HepG2 (cell line): ENCODE measurements around the gene SPATA12. TPM values are rescaled to one million over a fixed set of nuclear protein-coding genes. Genes with fewer than 3 reads are reported as not detected.

Experiments used
- ATAC-seq: fragments of 200-7000 bp; cut with Tn5 transposase; 3 replicates; pipeline ENCODE4 v1.9.1; 2020; ENCODE audit warnings: mild to moderate bottlenecking, moderate library complexity
- BruUV-seq: library from RNA; stranded (reverse); fragments of 400-500 nt; replicated peaks from 2 replicates; lab custom pipeline; 2021; lab: Mats Ljungman, UMichigan
- CTCF ChIA-PET: fragments of 300-600 bp; formaldehyde crosslinking; extraction: SDS; loops from one replicate; lab custom pipeline; 2021; ENCODE audit warnings: low total read pairs, inconsistent platforms, low intra/inter-chr PET ratio; lab: Yijun Ruan, JAX
- POLR2A ChIA-PET: fragments of 350-600 bp; sonication (Branson Sonifier 250); formaldehyde crosslinking; loops from one replicate; lab custom pipeline; 2020; ENCODE audit warnings: antibody characterized with exemption, inconsistent platforms; lab: Yijun Ruan, JAX
- DNase-seq: peaks from one replicate; pipeline ENCODE4 v3.0.0-alpha.2; 2015; ENCODE audit warnings: low spot score
- FAIRE-seq: peaks from 3 replicates; lab custom pipeline; 2011; peaks lifted over from hg19 to GRCh38; lab: Jason Lieb, UNC
- H2AFZ ChIP-seq: one replicate; pipeline ENCODE4 v1.6.1; 2011; ENCODE audit warnings: low read length, inconsistent platforms
- H3K27ac ChIP-seq: fragments of 300-600 bp; 3 replicates; pipeline ENCODE4 v1.8.0; 2011; ENCODE audit warnings: mixed run types, mild to moderate bottlenecking, mixed read lengths, low read length, inconsistent platforms; ENCODE audit not compliant: insufficient read depth; ENCODE audit errors: extremely low read length
- H3K27me3 ChIP-seq, 2 experiments: fragments of 200-600 bp in 1 of 2; 2 replicates in 1 of 2; 3 replicates in 1 of 2; pipeline versions ENCODE4 v1.6.0 to v1.8.0; 2011; ENCODE audit warnings: low read length in 2 of 2, mild to moderate bottlenecking in 2 of 2, moderate library complexity in 2 of 2, inconsistent platforms in 1 of 2; ENCODE audit not compliant: insufficient read depth in 2 of 2, control insufficient read depth in 1 of 2
- H3K36me3 ChIP-seq, 2 experiments: fragments of 200-600 bp in 1 of 2; replicated peaks in 1 of 2; 2 replicates in 1 of 2; 3 replicates in 1 of 2; pipeline versions ENCODE4 v1.5.1 to v1.8.0; 2011; ENCODE audit warnings: low read length in 2 of 2, inconsistent platforms in 1 of 2; ENCODE audit not compliant: insufficient read depth in 2 of 2, control insufficient read depth in 1 of 2
- H3K4me1 ChIP-seq: 2 replicates; pipeline ENCODE4 v1.5.1; 2012; ENCODE audit warnings: low read length, inconsistent platforms; ENCODE audit not compliant: insufficient read depth
- H3K4me2 ChIP-seq: 2 replicates; pipeline ENCODE4 v1.6.0; 2011; ENCODE audit warnings: low read depth, low read length, inconsistent platforms
- H3K4me3 ChIP-seq, 3 experiments: fragments of 200-600 bp in 1 of 3; sonication (generic), shearing (Covaris generic) in 1 of 3; replicated peaks in 1 of 3; 2 replicates each; pipeline ENCODE4 v1.5.1; 2011 to 2016; ENCODE audit warnings: low read length in 3 of 3, inconsistent platforms in 2 of 3, low read depth in 2 of 3, mild to moderate bottlenecking in 2 of 3, control low read depth in 1 of 3, mixed read lengths in 1 of 3; ENCODE audit not compliant: insufficient read depth in 1 of 3
- H3K79me2 ChIP-seq: one replicate; pipeline ENCODE4 v1.6.1; 2011; ENCODE audit warnings: low read length, inconsistent platforms; ENCODE audit not compliant: insufficient read depth
- H3K9ac ChIP-seq: 2 replicates; pipeline ENCODE4 v1.6.0; 2011; ENCODE audit warnings: mild to moderate bottlenecking, low read depth, low read length, inconsistent platforms; ENCODE audit not compliant: insufficient read depth
- H3K9me3 ChIP-seq: 2 replicates; pipeline ENCODE4 v1.5.1; 2012; ENCODE audit warnings: mild to moderate bottlenecking, low read length
- H4K20me1 ChIP-seq: 2 replicates; pipeline ENCODE4 v1.6.0; 2011; ENCODE audit warnings: inconsistent platforms, mild to moderate bottlenecking, low read length, moderate library complexity; ENCODE audit not compliant: insufficient read depth
- CBX5 ChIP-seq: sonication (generic); formaldehyde crosslinking; IDR thresholded peaks from 2 replicates; pipeline ENCODE4 v1.4.0; 2020; ENCODE audit warnings: missing genetic modification reagents, borderline replicate concordance
- CCDC6 ChIP-seq: sonication (generic); formaldehyde crosslinking; IDR thresholded peaks from 2 replicates; pipeline ENCODE4 v1.8.1; 2022; ENCODE audit warnings: mild to moderate bottlenecking, missing genetic modification reagents, moderate library complexity
- EEA1 ChIP-seq: sonication (generic); formaldehyde crosslinking; IDR thresholded peaks from 2 replicates; pipeline ENCODE4 v1.5.1; 2020; ENCODE audit warnings: mild to moderate bottlenecking, missing genetic modification reagents, borderline replicate concordance
- GATAD1 ChIP-seq: IDR thresholded peaks from 2 replicates; pipeline ENCODE4 v1.6.1; 2016; ENCODE audit warnings: missing genetic modification reagents, missing compliant biosample characterization
- KDM5B ChIP-seq: sonication (generic); formaldehyde crosslinking; IDR thresholded peaks from 2 replicates; pipeline ENCODE4 v1.4.0; 2020; ENCODE audit warnings: missing genetic modification reagents, mild to moderate bottlenecking, borderline replicate concordance
- KLF9 ChIP-seq: IDR thresholded peaks from 2 replicates; pipeline ENCODE4 v1.6.1; 2016; ENCODE audit warnings: low read depth
- MTA1 ChIP-seq: sonication (generic); formaldehyde crosslinking; IDR thresholded peaks from 2 replicates; pipeline ENCODE4 v1.4.0; 2020; ENCODE audit warnings: missing genetic modification reagents, mild to moderate bottlenecking, borderline replicate concordance
- NKX3-1 ChIP-seq: sonication (generic); formaldehyde crosslinking; IDR thresholded peaks from 2 replicates; pipeline ENCODE4 v1.5.0; 2020; ENCODE audit warnings: missing genetic modification reagents
- NR1H2 ChIP-seq: sonication (generic); formaldehyde crosslinking; IDR thresholded peaks from 2 replicates; pipeline ENCODE4 v1.8.1; 2022; ENCODE audit warnings: low read depth, missing genetic modification reagents, borderline replicate concordance
- U2AF2 ChIP-seq: fragments of 200-400 bp; formaldehyde crosslinking; IDR thresholded peaks from 2 replicates; pipeline ENCODE4 v1.6.1; 2017; ENCODE audit warnings: low read depth, mild to moderate bottlenecking, low read length
- ZC3H13 ChIP-seq: sonication (generic); formaldehyde crosslinking; IDR thresholded peaks from 2 replicates; pipeline ENCODE4 v1.8.1; 2023; ENCODE audit warnings: mild to moderate bottlenecking, missing genetic modification reagents, moderate library complexity
- ZFP91 ChIP-seq: sonication (generic); formaldehyde crosslinking; IDR thresholded peaks from 2 replicates; pipeline ENCODE4 v1.9.0; 2022; ENCODE audit warnings: missing genetic modification reagents, mild to moderate bottlenecking, borderline replicate concordance
- ZFY ChIP-seq: sonication (generic); formaldehyde crosslinking; IDR thresholded peaks from 2 replicates; pipeline ENCODE4 v1.4.0; 2020; ENCODE audit warnings: missing genetic modification reagents
- ZNF234 ChIP-seq: sonication (generic); formaldehyde crosslinking; conservative IDR thresholded peaks from 2 replicates; pipeline ENCODE4 v1.5.1; 2020; ENCODE audit warnings: mild to moderate bottlenecking, missing genetic modification reagents
- ZNF256 ChIP-seq: sonication (generic); formaldehyde crosslinking; conservative IDR thresholded peaks from 2 replicates; pipeline ENCODE4 v1.4.0; 2020; ENCODE audit warnings: missing genetic modification reagents
- ZNF616 ChIP-seq: sonication (generic); formaldehyde crosslinking; IDR thresholded peaks from 2 replicates; pipeline ENCODE4 v1.5.0; 2020; ENCODE audit warnings: low read depth, mild to moderate bottlenecking, missing genetic modification reagents
- ZNF652 ChIP-seq: IDR thresholded peaks from 2 replicates; pipeline ENCODE4 v1.6.1; 2016; ENCODE audit warnings: low read depth, borderline replicate concordance
- ZNF784 ChIP-seq: sonication (generic); formaldehyde crosslinking; IDR thresholded peaks from 2 replicates; pipeline ENCODE4 v1.5.1; 2020; ENCODE audit warnings: missing genetic modification reagents, mild to moderate bottlenecking, borderline replicate concordance
- ZSCAN12 ChIP-seq: sonication (generic); formaldehyde crosslinking; IDR thresholded peaks from 2 replicates; pipeline ENCODE4 v1.9.0; 2021; ENCODE audit warnings: mild to moderate bottlenecking, missing genetic modification reagents
- ZSCAN22 ChIP-seq: sonication (generic); formaldehyde crosslinking; IDR thresholded peaks from 2 replicates; pipeline ENCODE4 v1.4.0; 2020; ENCODE audit warnings: mild to moderate bottlenecking, missing genetic modification reagents
- WGBS: methylation state at CpG from one replicate; pipeline ENCODE4 v1.1.6; 2017; ENCODE audit warnings: low lambda C conversion rate; 5-methylcytosine and 5-hydroxymethylcytosine counted together
- in situ Hi-C: cut with HindIII; loops from 2 replicates; pipeline ENCODE4 v1.10.0; 2017; ENCODE audit warnings: low pct_unique_long_range_greater_than_20kb; ENCODE audit not compliant: extremely low pct_ligation_motif_present
- intact Hi-C: fragments of 100-400 bp; cut with micrococcal nuclease; formaldehyde crosslinking; loops from one replicate; pipeline ENCODE4 v1.10.0; 2022; ENCODE audit not compliant: unreplicated experiment
- polyA plus RNA-seq, 8 experiments: library from polyadenylated mRNA; depleted of rRNA in 3 of 8; stranded (reverse) in 7 of 8; unstranded in 1 of 8; fragments of >200 nt; fragmentation: Illumina TruSeq in 4 of 8; extraction: Trizol in 4 of 8; gene quantifications; 2 replicates each; pipeline versions ENCODE4 v1.2.1 to v1.2.3, GENCODE V29; 2011 to 2016; ENCODE audit warnings: low read depth in 4 of 8, missing spikeins in 1 of 8, mixed read lengths in 1 of 8; ENCODE audit not compliant: insufficient read depth in 1 of 8
- total RNA-seq, 5 experiments: library from RNA; depleted of rRNA; stranded (reverse); fragments of >200 nt; fragmentation: Illumina TruSeq; extraction: Trizol; gene quantifications; 2 replicates each; pipeline ENCODE4 v1.2.3, GENCODE V29; 2016; ENCODE audit warnings: low read depth in 1 of 5
- TF ChIP-seq, protein P1 (sequence below): sonication (generic); formaldehyde crosslinking; IDR thresholded peaks from 2 replicates; pipeline ENCODE4 v1.4.0; 2020; ENCODE audit warnings: missing genetic modification reagents, low read depth, mild to moderate bottlenecking, borderline replicate concordance

Gene SPATA12
- total and polyA plus RNA-seq, 2 of the 13 experiments (the other 11 are each of a cell fraction or from before 2014, with no cell fraction given), result 0.09 to 0.25 TPM

DNA sequence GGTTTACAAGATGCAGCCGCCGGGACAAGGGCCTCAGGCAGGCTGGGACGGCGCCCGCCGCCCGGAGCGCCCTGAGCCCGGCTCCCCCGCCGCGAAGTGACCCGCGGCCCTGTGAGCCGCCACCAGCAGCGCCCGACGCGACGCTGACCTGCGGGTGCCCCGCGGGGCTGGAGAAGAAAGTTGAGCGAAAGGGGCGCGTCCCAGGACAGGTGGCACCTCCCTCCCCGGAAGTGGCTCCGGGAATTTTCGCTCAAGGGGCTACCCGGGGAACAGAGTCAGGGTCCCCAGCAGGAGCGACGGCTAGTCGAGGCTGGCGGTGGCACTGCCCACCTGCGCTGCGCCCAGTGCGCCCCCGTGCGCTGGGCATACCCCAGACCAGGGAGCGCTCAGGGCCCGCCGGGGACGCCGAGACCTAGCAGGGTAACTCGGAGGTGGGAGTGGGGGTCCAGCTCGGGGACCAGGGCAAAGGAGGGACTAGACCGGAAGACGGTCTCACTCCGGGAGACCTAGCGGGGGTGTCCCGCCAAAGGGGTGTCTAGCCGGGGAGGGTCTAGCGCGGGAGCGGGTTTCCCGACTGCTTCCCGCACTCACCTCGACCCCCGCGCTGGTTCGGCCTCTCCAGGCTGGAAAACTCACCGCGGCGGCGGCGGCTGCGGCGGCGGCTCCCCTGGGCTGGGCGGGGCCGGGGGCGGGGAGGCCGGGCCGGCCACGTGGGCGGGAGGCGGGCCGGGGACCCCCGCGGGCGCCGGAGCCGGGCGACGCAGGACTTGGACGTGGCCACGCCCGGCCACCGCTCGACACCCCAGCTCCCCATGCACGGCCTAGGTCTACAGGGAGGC lies 18.4 kb downstream of the SPATA12 start:
- BruUV-seq, result TSS peak; percentile 51
- 0% methylated on average over 8 of the region's 91 CpGs for WGBS
- in situ Hi-C loops, result no loop called here
- no peak for TF ChIP-seq ZSCAN22 (CRISPR knock-in tag)
- peak; percentile 14; the same call in 1 of the 2 replicates for TF ChIP-seq CCDC6
- TF ChIP-seq EEA1 (CRISPR knock-in tag), result peak; percentile 36; the same call in 1 of the 2 replicates
- peak; percentile 72 for TF ChIP-seq KDM5B
- no peak for TF ChIP-seq CBX5 (CRISPR knock-in tag)
- TF ChIP-seq GATAD1, result 0 out of 2 replicates have a peak, but pooled peaks have one; percentile 10
- no peak for TF ChIP-seq ZNF784 (CRISPR knock-in tag)
- no peak for TF ChIP-seq ZC3H13 (CRISPR knock-in tag)
- TF ChIP-seq, protein P1, sequence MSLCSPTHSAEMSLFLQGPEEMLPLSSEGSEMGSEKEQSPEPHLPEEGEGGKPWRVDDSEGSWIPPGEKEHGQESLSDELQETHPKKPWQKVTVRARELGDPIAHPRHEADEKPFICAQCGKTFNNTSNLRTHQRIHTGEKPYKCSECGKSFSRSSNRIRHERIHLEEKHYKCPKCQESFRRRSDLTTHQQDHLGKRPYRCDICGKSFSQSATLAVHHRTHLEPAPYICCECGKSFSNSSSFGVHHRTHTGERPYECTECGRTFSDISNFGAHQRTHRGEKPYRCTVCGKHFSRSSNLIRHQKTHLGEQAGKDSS (CRISPR knock-in tag), result 0 out of 2 replicates have a peak, but pooled peaks have one; percentile 14
- peak; percentile 46 for TF ChIP-seq ZFY (CRISPR knock-in tag)
- no peak for TF ChIP-seq KLF9 (CRISPR knock-in tag)
- TF ChIP-seq NR1H2 (CRISPR knock-in tag), result no peak
- no peak for TF ChIP-seq ZNF256 (CRISPR knock-in tag)
- no peak for TF ChIP-seq ZNF234
- no peak for TF ChIP-seq ZNF652
- TF ChIP-seq U2AF2, result no peak
- TF ChIP-seq NKX3-1 (CRISPR knock-in tag), result no peak
- TF ChIP-seq ZNF616 (CRISPR knock-in tag), result 0 out of 2 replicates have a peak, but pooled peaks have one; percentile 14
- peak; percentile 63; the same call in 1 of the 2 replicates for TF ChIP-seq ZFP91 (CRISPR knock-in tag)
- TF ChIP-seq ZSCAN12 (CRISPR knock-in tag), result no peak; the same call in 1 of the 2 replicates
- TF ChIP-seq MTA1 (CRISPR knock-in tag), result peak; percentile 35; the same call in 1 of the 2 replicates

More for the DNA sequence above, 18.4 kb downstream of the SPATA12 start:
- H3K4me1 ChIP-seq, result peaks cover 49% of the 10 kb centered on the region
- no peak for FAIRE-seq
- H3K9ac ChIP-seq, result peak overlapping the region; percentile 69
- H3K27ac ChIP-seq, result peak overlapping the region; percentile 62
- H3K4me3 ChIP-seq, result peak overlapping the region; percentile 71 to 93 (median 76)
- peak overlapping the region; percentile 92 for H3K4me2 ChIP-seq
- peak; percentile 30 for DNase-seq
- no peaks in the 10 kb centered on the region for H3K9me3 ChIP-seq
- peaks cover 0 to 6% of the 10 kb centered on the region in 2 experiments; a peak in 1 of 5 replicates for H3K27me3 ChIP-seq
- peak; percentile 63 for ATAC-seq
- H4K20me1 ChIP-seq, result no peaks in the 10 kb centered on the region
- POLR2A ChIA-PET, result interaction anchor here (1.0 to 4.0 kb wide), 2 partner anchors 18 to 88 kb away, joined by 3 to 29 read pairs; partner anchors contain the start of gene SPATA12
- no peaks in the 10 kb centered on the region; a peak in 2 of 5 replicates for H3K36me3 ChIP-seq
- no peak overlapping the region for H2AFZ ChIP-seq
- CTCF ChIA-PET, result no interaction called here
- H3K79me2 ChIP-seq, result peaks cover 10% of the 10 kb centered on the region
- intact Hi-C loops, result loop anchor here (5.0 kb wide), 1 partner anchor 87 kb away; no protein-coding TSS in a partner anchor
